GM12878 (cell line): Measurements from ENCODE around the gene RUNDC3A. TPM values are rescaled to one million over a fixed set of nuclear protein-coding genes. Genes with fewer than 3 reads are reported as not detected.

ENCODE experiments used
- ATAC-seq: fragments of 200-7000 bp; cut with Tn5 transposase; 3 replicates; pipeline ENCODE4 v1.9.1; 2020; ENCODE audit warnings: mild to moderate bottlenecking, moderate library complexity
- BruUV-seq: library from RNA; stranded (reverse); fragments of 400-500 nt; replicated peaks from 2 replicates; lab custom pipeline; 2021; lab: Mats Ljungman, UMichigan
- CTCF ChIA-PET: fragments of 300-600 bp; sonication (Branson Sonifier 250); formaldehyde crosslinking; extraction: SDS; loops from one replicate; lab custom pipeline; 2021; ENCODE audit warnings: inconsistent platforms; lab: Yijun Ruan, JAX
- POLR2A ChIA-PET: fragments of 350-600 bp; formaldehyde crosslinking; extraction: SDS; loops from one replicate; lab custom pipeline; 2021; ENCODE audit warnings: inconsistent platforms; lab: Charles Lee
- RAD21 ChIA-PET: fragments of 300-600 bp; sonication (Branson Sonifier 250); formaldehyde crosslinking; loops from one replicate; lab custom pipeline; 2023; ENCODE audit warnings: antibody characterized with exemption; ENCODE audit not compliant: unreplicated experiment; lab: Charles Lee
- SMC1A ChIA-PET: fragments of 300-600 bp; sonication (Branson Sonifier 250); formaldehyde crosslinking; loops from one replicate; lab custom pipeline; 2023; ENCODE audit not compliant: unreplicated experiment, uncharacterized antibody; lab: Charles Lee
- DNase-seq: peaks from one replicate; pipeline ENCODE4 v3.0.0-alpha.2; 2011; ENCODE audit warnings: low read depth, low spot score
- FAIRE-seq: peaks from 3 replicates; lab custom pipeline; 2011; peaks lifted over from hg19 to GRCh38; lab: Jason Lieb, UNC
- H2AFZ ChIP-seq: 2 replicates; pipeline ENCODE4 v1.6.0; 2011; ENCODE audit warnings: low read depth, low read length, control low read depth; ENCODE audit not compliant: control insufficient read depth
- H3K27ac ChIP-seq: 2 replicates; pipeline ENCODE4 v1.5.1; 2011; ENCODE audit warnings: control low read depth; ENCODE audit not compliant: control insufficient read depth, insufficient read depth
- H3K27me3 ChIP-seq, 2 experiments: replicated peaks in 1 of 2; 2 replicates each; pipeline versions ENCODE4 v1.6.0 to v1.6.1; 2011; ENCODE audit warnings: low read length in 1 of 2; ENCODE audit not compliant: control insufficient read depth in 2 of 2, insufficient read depth in 2 of 2
- H3K36me3 ChIP-seq, 2 experiments: 2 replicates each; pipeline ENCODE4 v1.5.1; 2011; ENCODE audit warnings: low read length in 1 of 2; ENCODE audit not compliant: control insufficient read depth in 2 of 2, insufficient read depth in 2 of 2
- H3K4me1 ChIP-seq: 2 replicates; pipeline ENCODE4 v1.6.1; 2011; ENCODE audit warnings: mild to moderate bottlenecking, low read length, moderate library complexity, mixed read lengths; ENCODE audit not compliant: control insufficient read depth, insufficient read depth
- H3K4me2 ChIP-seq: 2 replicates; pipeline ENCODE4 v1.6.0; 2011; ENCODE audit warnings: control low read depth; ENCODE audit not compliant: control insufficient read depth, insufficient read depth
- H3K4me3 ChIP-seq: fragments of 200-600 bp; sonication (generic); 2 replicates; pipeline ENCODE4 v1.5.1; 2016
- H3K79me2 ChIP-seq: 2 replicates; pipeline ENCODE4 v1.6.0; 2011; ENCODE audit warnings: low read length; ENCODE audit not compliant: control insufficient read depth, insufficient read depth
- H3K9ac ChIP-seq: 2 replicates; pipeline ENCODE4 v1.8.0; 2011; ENCODE audit warnings: low read length, control low read depth, mixed read lengths; ENCODE audit not compliant: control insufficient read depth, insufficient read depth
- H3K9me3 ChIP-seq: replicated peaks from 3 replicates; pipeline ENCODE4 v1.5.1; 2011; ENCODE audit warnings: mild to moderate bottlenecking, low read length; ENCODE audit not compliant: control insufficient read depth, insufficient read depth
- H4K20me1 ChIP-seq: 2 replicates; pipeline ENCODE4 v1.6.0; 2011; ENCODE audit not compliant: control insufficient read depth, insufficient read depth
- CBFB ChIP-seq: IDR thresholded peaks from 2 replicates; pipeline ENCODE4 v1.6.1; 2016; ENCODE audit warnings: antibody characterized with exemption, low read depth
- CTCF ChIP-seq, 3 experiments: IDR thresholded peaks in 2 of 3; conservative IDR thresholded peaks in 1 of 3; 2 replicates each; pipeline ENCODE4 v1.5.1; 2011; ENCODE audit warnings: low read depth in 3 of 3, low read length in 3 of 3, mild to moderate bottlenecking in 3 of 3, control low read depth in 2 of 3, moderate library complexity in 2 of 3, inconsistent platforms in 1 of 3, mixed read lengths in 1 of 3; ENCODE audit not compliant: control insufficient read depth in 2 of 3, insufficient read depth in 1 of 3; ENCODE audit errors: extremely low read depth in 1 of 3
- SMARCA5 ChIP-seq: fragments of 450-650 bp; IDR thresholded peaks from 2 replicates; pipeline ENCODE4 v1.6.1; 2017; ENCODE audit warnings: mild to moderate bottlenecking
- STAT1 ChIP-seq: fragments of 450-650 bp; conservative IDR thresholded peaks from 2 replicates; pipeline ENCODE4 v1.6.1; 2014; ENCODE audit warnings: antibody characterized with exemption, mild to moderate bottlenecking
- ZNF24 ChIP-seq: fragments of 450-650 bp; IDR thresholded peaks from 2 replicates; pipeline ENCODE4 v1.6.1; 2017; ENCODE audit warnings: antibody characterized with exemption, mild to moderate bottlenecking
- WGBS: methylation state at CpG from one replicate; pipeline ENCODE4 v1.1.6; 2016; ENCODE audit warnings: low lambda C conversion rate; ENCODE audit not compliant: insufficient replicate concordance, insufficient coverage; ENCODE audit errors: missing lambda C conversion rate; 5-methylcytosine and 5-hydroxymethylcytosine counted together
- in situ Hi-C: fragments of 300-500 bp; cut with MboI; formaldehyde crosslinking; loops from 9 replicates; pipeline ENCODE4 v1.14.3; 2018; ENCODE audit warnings: mixed read lengths
- intact Hi-C: fragments of 100-400 bp; cut with micrococcal nuclease; formaldehyde crosslinking; loops from one replicate; pipeline ENCODE4 v1.14.2; 2022; ENCODE audit not compliant: unreplicated experiment
- polyA plus RNA-seq, 11 experiments: library from polyadenylated mRNA; depleted of rRNA in 4 of 11; unstranded in 6 of 11; stranded (reverse) in 5 of 11; fragments of >200 nt; fragmentation: Nextera tagmentation in 4 of 11; fragmentation: Illumina TruSeq in 1 of 11; extraction: Ambion mirVana in 4 of 11; extraction: Trizol in 1 of 11; gene quantifications; 1 replicate in 1 of 11; 2 replicates in 10 of 11; pipeline versions ENCODE4 v1.2.1 to v1.2.3, GENCODE V29; 2011 to 2016; ENCODE audit warnings: inconsistent platforms in 2 of 11, missing spikeins in 2 of 11, low read depth in 1 of 11
- total RNA-seq, 4 experiments: library from RNA; depleted of rRNA in 3 of 4; stranded (reverse); fragments of >200 nt in 3 of 4; fragmentation: Illumina TruSeq in 1 of 4; extraction: Trizol in 1 of 4; gene quantifications; 2 replicates each; pipeline versions ENCODE4 v1.2.1 to v1.2.3, GENCODE V29; 2013 to 2021

The RUNDC3A gene
- total and polyA plus RNA-seq, 10 of the 15 experiments (the other 5 are each of a cell fraction or from before 2014, with no cell fraction given) = 0.07 to 0.17 TPM; not detected in 8

GRCh38 chr17:44322236-44322895, 14.0 kb downstream of the RUNDC3A start:
- DNase-seq = no peak
- ChIA-PET POLR2A (interaction anchor here (0.6 kb wide), 1 partner anchor 101 kb away, joined by 3 read pairs; no protein-coding TSS in a partner anchor), RAD21 (interaction anchor here (2.0 kb wide), 1 partner anchor 113 kb away, joined by 4 read pairs; no protein-coding TSS in a partner anchor), CTCF (no interaction called here), SMC1A (interaction anchor here (1.8 kb wide), 1 partner anchor 112 kb away, joined by 4 read pairs; no protein-coding TSS in a partner anchor)
- Histone ChIP-seq H3K4me2 (no peak overlapping the region), H2AFZ (no peak overlapping the region), H3K79me2 (peaks cover 26% of the 10 kb centered on the region), H3K4me1 (0 out of 2 replicates have a peak, but pooled peaks cover 3% of the 10 kb centered on the region), H4K20me1 (no peaks in the 10 kb centered on the region), H3K36me3 (peaks cover 8 to 19% of the 10 kb centered on the region in 2 experiments; a peak in 3 of 4 replicates), H3K4me3 (no peak overlapping the region), H3K27ac (no peak overlapping the region), H3K9me3 (no peaks in the 10 kb centered on the region), H3K27me3 (0 out of 4 replicates have a peak, but pooled peaks cover 0 to under 1% of the 10 kb centered on the region in 2 experiments), H3K9ac (no peak overlapping the region)
- 93% methylated on average over 11 of the region's 11 CpGs for WGBS
- FAIRE-seq = no peak
- intact Hi-C loops = no loop called here
- TF ChIP-seq STAT1 (no peak), CBFB (no peak), ZNF24 (no peak), SMARCA5 (no peak), CTCF (IDR thresholded peaks at IDR 0.05 in 2 of 3, conservative IDR thresholded peaks at IDR 0.05 in 1 of 3; ENCODE audit: control insufficient read depth in 2 of 3, extremely low read depth in 1 of 3, insufficient read depth in 1 of 3, low read depth in 3 of 3, low read length in 3 of 3) (no peak)
- BruUV-seq = no TSS peak
- in situ Hi-C loops = no loop called here
- no peak for ATAC-seq
